NCI-H748 (cell line): ENCODE data around the gene SLC43A1.

Source experiments
- DNase-seq: peaks from one replicate; lab custom pipeline; 2025; ENCODE audit not compliant: unreplicated experiment; lab: John Stamatoyannopoulos, UW

SLC43A1 gene

DNA sequence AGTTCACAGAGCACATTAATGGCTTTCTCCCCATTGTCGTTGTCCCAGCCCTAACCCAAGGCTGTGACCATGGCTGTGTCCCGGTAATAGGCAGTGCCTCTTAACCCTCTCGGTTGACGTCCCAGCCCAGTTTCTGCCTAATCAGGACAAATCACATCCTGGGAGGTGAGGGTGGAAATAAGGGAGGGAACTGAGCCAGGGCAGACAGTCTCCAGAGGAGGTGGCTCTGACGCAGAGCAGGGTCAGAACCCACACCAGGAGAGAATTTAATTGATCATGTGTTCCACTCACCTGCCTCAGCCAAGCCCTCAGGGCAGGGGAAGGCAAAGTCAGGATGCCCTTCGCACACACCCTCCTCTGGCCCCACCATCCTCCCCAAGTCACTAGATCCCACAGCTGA, 17.0 kb downstream of the SLC43A1 start:
- DNase-seq, result no peak

DNA sequence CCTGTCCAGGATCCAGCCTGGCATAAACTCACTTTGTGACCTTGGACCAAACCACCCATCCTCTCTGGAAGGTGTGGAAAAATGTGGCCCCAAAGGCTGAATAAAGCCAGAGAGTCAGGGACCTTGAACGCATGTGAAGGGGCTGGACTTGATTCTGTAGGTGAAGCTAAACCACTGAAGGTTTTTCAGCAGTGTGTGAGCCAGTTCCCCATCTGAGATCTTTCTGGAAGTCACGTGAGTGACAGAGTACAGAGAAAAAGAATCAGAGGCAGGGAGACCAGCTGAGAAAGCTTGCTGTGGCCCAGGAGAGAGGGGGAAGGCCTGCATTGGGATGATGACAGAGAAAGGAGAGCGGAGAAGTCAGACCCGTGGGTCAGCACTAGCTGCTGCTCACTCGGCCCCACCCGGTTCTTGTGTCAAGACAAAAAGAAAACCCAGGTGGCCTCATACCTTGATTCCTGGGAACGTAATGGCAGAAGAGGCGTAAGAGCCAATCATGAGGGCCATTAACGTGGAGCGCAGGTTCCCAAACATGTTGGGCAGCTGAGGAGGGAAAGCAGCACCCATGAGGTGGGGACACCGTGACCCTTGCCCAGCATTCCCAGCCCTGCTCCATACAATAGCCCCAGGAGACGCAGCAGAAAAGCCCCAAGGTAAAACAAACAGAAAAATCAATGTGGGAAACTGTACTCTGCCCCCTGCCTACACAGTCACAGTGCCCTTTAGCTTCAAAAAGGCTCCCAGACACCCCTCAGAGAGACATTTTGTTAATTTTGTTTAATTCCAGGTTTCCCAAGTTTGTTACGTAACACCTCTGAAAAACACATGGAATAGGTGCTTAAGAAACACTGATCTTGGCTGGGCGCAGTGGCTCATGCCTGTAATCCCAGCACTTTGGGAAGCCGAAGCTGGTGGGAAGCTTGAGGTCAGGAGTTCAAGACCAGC, 17.9 kb downstream of the SLC43A1 start:
- DNase-seq, result no peak

DNA sequence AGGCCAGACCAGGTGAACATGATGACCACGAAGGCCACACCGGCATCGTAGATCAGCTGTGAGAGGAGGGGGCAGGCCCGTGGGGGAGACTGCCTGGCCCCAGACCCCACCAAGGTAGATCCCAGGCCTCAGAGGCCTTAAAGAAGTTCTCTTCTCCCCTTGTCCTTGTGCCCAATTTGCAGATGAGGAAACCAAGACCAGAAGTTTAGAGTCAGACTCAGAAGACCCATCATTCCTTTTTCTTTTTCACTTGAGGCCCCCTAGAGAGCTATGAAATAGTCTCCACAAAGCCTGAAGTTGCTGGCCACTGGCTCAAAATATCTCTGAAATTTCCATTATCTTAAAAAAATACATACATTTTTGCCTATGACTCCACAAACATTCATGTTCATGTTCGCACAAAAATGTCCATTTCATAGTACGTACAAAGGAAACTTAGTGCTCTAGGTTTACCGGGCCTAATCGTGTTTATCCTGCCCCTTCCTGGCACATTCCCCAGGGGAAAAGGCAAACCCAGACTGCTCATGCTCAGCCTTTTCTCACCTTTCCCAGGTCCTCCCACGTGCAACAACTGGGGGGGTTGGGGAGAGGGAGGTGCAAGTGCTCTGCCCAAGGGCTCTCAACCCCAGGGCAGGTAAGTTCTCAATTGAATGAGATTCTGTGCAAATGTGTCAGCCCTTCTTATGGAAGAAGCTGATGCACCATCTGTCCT, 19.2 kb downstream of the SLC43A1 start:
- DNase-seq, result no peak

DNA sequence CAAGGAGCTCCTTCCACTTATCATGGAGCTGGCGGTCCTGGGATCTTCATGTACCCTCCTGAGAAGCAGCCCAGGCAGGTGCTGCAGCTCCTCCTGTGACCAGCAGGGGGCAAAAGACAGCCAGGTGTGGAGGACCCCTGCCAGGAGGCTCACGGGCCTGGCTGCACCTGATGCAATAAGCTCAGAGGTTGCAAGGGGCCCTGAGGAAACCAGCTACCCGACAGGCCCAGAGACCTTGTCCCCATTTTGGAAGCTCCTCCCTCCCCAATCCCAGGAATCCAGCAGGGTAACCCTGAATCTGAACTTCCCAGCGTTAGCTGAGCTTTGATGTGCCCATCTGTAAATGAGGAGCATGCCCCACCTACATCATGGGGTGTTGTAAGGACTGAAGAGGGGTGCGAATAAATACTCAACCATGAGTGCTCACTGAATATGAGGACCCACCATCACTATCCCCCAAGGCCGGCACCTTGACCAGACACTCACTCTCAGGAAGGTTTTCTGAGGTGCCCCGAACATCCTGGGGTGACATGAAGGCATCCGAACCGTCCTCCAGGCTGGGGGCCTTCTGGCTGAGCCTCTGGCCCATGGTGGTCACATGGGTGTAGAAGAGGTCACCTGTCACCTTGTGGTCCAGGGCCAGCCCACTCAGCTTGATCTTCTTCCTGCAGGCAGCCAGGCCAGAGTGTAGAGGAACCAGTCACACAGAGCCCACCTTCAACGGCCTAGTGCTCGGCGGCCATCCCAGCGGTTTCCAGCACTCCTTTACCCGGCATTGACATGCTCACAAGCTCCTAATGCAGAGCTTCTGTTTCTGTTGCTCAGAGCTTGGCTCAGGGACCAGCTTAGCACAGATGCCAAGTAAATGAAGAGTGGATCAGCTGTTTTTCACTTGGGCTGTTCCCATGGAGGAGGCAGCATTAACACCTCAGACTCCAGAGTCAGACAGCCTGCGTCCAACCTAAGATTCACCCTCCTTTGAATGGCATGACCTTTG, 21.7 kb downstream of the SLC43A1 start:
- DNase-seq, result peak; percentile 66

DNA sequence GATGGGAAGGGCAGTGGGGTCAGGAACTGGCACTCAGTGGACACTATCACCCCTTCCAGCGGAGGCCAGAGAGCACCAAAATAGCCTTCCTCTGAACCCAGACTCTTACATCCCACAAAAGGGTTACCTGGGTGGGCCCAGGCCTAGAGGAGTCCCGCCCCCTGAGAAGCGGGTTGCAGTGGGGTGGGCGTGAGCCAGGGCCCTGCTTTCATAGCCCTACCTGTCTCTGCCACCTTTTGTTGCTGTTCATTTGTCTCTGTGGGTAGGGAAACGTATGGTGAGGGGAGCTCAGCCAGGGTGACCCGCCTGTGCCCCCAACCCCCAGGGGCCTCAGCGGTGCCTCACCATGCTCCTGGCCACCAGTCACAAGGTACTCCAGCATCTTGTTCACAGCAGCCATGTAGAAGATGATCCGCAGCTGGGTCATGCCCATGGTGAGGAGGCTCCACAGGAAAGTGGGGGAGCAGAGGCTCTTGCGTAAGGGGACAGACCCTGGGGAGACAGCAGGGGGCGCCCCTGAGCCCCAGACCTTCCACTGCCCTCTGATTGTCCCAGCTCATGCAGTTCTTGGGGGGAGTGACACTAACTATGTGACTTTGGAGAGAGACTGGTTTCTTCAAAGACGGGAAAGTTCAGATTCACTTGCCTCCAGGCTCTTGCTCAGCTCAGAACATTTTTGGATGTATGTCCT, 24.0 kb downstream of the SLC43A1 start:
- peak; percentile 12 for DNase-seq

DNA sequence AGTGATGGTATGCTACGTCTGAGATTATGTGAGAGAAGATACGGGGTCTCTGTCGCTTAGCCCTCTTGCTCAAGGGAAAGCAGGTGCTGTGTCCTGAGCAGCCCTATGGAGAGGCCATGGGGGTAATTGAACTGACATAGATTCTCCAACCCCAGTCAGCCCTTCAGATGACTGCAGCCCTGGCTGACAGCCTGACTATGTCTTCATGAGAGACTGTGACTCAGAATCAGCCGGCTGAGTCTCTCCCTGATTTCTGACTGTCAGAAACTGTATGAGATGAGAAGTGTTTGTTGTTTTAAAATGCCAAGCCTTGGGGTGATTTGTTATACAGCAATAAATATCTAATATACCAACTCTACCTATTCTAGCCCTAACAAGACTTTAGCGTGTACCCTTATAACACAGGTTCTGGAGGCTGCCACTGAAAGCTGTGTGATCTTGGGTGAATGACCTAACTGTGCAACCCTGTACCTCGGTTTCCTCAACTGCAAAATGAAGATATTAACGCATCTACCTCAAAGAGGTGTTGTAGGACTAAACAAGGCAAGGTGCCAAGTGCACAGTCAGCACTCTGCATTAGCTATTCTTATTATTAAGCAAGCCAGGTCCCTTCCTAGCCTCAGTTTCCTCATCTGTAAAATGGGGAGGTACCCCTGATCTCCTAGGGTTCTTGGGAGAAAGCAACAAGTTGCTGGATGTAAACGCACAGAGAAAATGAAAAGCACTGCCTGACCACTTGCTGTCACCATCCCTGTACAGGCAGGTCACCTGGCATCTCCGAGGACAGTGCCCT, 24.9 kb downstream of the SLC43A1 start:
- DNase-seq, result no peak

DNA sequence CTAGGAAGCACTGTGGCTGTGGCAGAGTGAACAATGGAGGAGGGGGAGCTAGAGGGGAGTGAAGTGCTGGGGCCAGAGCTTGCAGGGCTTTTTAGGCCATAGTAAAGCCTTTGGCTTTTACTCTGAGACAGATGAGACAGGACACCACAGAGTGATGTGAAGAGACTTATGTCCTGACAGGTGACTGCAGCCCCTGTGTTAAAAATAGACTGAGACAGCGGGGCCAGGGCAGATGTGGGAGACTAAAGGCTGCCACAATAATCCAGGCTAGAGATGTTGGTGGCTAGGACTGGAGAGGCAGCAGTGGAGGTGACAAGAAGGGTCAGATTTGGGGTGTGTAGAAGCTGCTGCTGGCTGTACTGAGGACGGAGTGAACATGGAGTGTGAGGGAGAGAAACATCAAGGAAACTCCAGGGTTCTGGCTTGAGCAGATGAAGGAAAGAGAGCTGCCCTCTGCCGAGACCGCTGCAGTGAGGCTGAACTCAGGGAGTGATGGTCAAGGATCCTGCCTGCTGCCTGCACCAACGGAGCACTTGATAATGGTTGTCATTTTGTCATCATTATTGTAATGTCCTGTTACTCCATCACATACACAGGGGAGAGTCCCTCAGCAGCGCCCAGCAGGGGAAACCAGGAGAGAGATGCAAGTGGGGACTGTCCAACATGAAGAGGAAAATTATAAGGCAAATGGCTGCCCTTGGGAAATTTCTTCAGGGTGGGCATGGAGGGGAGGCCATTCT, 27.4 kb downstream of the SLC43A1 start:
- no peak for DNase-seq

DNA sequence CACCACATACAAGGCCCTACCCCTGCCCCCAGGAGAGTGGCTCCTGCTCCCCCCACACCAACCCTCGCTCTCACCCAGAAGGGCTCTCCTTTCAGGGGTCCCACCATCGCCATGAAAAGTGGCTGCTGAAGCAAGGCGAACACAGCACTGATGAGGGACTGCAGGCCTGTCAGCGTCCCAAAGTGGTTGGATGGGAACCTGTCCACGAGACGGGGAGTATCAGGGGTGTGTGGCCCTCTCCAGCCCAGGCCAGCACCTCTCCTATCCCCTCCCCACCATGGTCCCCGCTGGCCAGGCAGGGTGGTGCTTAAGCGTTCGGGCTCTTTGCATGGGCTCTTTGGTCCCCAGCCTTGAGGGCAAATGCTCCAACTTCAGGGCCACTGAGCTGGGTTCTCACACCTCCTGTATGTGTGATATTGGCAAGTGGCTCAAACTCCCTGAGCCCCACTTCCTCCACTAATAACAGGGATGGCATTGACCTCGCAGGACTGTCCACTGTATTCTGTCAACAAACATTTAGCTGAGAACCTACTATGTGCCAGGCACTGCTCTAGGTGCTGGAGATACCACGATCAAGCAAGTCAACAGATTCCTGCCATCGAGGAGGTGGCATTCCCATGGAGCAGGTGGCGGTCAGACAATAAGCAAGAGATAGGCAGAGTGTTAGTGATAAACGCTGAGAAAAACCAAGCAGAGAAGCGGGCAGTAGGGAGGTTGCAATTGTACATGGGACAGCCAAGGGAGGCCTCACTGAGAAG, 28.3 kb downstream of the SLC43A1 start:
- no peak for DNase-seq

DNA sequence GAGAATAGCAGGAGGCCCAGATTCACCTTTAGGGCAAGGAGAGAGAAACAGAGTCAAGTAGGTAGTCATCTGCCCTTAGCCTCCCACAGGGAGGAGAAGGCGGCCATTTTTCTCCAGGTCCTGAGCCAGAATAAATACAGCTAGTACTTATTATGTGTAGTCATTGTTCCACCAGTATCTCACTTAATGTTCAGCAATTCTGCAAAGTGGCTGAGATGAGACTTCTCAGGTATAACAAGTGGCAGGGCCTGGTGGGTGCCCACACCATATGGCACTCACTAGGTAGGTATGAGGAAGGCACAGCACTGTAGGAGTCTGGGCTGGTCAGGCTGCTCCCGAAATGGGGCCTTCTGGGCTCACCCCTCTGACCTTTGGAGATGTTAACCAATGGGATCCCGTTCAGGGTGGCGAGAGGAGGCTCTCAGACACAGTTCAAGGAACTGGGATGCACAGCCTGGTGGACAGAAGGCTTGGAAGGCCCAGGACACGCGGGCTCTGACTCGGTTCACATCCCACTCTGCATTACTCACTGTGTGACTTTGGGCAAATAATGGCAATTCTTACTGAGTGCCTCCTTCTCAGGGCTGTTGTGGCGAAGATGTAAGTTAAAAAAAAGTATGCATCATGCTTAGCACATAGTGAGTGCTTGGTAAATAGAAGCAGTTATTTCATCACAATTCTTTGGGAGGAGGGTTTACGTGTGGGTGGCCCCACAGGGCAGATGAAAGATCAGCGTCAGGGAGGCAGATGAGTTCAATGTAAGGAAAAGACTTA, 30.1 kb downstream of the SLC43A1 start:
- DNase-seq, result no peak

DNA sequence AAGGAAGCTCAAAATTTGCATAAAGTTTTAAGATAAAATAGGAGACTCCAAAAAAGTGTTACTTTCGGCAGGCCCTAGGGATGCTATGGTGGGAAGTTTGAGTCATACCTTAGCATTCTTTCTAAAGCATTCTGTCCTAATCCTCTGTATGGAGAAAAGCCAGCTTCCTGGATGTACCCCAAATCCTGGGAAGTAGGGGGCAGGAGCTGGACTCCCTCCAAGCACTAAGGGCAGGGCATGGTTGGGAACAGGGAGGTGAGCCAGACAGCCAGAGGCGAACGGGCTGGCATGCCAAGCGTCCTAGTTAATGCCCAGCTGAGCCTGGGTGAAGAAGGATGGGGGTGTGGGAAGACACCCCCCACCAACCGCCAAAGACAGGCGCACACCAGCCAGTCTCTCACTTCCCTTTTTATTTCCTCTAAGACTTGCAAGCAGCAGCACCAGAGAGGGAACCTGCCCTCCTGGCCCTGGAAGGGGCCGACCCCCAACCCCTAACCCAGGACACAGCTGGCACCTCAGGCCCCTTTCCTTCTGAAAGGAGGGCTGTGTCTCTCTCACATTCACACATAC, 31.3 kb downstream of the SLC43A1 start:
- DNase-seq, result no peak

DNA sequence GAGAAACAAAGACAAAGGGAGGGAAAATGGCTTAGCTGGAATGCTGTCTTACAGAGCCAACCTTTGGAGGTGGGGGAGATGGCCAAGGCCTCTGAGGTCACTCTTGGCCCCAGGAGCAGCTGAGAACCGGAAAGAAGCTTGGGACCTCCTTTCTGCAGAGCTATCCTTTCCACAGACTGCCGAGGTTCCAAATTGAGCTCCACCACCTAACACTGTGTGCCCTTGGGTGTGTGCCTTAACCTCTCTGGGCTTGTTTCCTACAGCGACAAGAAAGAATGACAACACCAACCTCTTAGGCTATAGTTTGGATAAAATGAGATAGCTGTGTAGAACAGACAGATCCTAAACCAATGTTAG, 32.0 kb downstream of the SLC43A1 start:
- DNase-seq, result no peak

DNA sequence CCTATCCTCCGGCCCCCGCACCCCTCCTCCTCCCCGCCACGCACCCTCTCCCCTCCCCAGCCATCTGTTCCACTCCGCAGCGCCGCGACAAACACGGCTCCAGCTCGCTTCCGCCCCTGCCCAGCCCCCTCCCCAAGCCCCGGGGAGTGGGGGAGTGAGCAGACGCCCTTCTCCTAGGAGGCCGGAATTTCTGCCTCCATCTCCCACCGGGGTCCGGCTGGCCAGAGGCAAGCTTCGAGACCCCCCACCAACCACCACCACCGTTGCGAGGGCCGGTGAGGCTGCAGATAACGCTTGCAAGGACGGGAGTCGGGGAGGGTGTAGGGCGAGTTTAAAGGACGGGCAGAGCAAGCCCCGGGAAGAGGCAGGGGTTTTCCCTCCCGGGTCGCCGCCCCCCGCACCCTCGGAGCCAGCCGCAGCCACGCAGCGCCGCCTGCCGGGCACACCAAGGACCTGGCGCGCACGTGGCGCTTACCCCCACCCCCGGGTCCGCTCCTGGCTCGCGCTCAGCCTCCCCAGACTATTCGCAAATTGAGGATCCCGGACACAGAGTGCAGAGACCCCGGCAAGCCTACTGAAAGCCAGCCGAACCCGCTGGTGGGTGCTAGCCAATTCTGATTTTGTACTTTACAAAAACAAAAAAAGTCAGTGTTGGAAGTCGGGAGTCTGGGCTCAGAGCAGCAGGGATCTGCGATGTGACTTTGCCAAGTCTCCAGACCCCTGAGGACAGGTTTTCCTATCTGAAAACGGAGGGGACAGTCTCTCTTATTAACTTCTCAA, 32.5 kb downstream of the SLC43A1 start:
- DNase-seq, result peak; percentile 60

DNA sequence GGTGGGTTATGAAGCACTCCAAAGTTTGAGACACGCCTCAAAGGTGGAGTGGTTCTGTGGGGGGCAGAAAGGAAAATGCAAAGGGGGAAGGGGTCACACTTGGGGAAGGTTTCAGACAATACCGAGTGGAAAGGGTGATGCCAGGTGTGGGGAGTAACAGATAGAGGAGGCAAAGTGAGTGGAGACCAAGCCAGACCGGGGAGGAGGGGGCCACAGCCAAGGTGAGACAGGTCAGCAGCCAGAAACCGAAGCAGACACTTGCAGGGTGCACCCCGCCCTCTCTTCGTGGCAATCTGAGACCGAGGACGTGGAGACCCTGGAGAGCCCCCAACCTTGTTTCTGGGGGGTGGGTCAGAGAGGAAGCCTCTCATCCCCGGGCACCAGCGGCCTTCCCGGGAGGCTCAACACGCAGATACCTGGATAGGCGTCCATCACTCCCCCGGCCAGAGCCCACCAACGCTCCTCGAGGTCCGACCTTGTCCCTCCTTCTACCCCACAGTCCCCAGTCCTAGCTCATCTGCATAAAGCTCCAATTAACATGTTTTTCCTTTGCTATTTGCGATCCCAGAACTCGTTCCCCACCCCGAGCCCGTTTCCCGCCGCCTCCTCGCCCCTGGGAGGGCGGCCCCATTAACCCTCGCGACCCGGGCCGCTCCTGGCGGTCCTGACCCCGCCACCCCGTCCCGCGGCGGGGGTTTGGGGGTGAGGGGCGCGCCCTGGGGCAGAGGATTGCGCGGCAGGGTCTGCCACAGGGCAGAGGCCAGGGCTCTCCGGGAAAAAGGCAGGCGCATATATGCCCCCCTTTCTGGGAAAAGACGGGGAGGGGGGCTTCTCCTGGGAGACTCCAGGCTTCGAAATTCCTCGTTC, 33.4 kb downstream of the SLC43A1 start:
- no peak for DNase-seq

DNA sequence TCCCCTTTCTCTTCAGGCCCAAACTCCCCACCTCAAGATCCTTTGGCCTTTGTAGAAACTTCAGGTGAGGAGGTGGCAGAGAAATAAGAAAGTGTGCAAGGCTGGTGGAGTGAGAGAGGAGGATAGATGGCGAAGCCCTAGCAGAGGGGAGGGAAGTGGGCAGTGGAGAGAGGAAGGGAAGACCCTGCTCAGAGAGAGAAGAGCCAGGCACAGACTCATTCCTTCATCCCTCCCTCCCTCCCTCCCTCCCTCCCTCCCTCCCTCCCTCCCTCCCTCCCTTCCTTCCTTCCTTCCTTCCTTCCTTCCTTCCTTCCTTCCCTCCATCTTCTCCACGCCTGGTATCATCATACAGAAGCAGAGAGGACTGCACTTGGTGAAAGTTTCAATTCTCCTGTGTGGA, 34.2 kb downstream of the SLC43A1 start:
- no peak for DNase-seq

DNA sequence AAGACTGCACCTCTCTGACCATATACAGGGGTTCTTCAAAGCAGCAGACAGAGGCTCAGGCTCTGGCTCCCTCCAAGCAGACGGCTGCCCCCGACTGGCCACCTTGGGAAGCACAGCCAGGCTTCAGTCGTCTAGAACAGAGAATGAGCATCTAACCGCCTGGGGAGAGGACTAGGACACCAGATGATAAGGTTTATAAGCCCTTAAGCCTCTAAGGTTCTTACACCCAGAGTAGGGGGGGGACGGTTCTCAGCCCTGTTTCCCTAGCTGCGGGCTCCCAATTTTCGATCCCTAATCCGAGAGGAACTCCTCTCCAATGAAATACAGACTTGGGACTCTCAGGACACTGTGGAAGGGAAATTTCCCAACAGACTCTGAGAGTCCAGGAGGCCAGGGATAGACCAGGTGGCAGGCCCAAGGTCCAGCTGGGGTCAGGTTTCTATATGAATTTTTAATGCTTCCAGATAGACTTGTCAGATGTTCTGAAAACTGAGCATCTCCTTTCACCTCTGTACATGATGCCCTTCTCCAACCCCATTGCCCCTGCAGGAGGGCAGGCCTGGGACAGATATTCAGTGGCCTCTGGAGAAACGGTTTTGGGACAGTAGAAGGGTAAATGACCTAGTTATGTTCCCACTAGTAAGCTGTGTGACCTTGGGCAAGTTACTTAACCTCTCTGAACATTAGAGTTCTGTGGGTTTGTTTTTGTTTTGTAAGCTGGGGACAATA, 34.9 kb downstream of the SLC43A1 start:
- peak; percentile 61 for DNase-seq
